Transverse colon (tissue), 4 donors: ENCODE data around the gene LYPD6B.

ENCODE experiments used
- EP300 ChIP-seq: sonication (generic); formaldehyde crosslinking; IDR thresholded peaks from one replicate; pipeline ENCODE4 v1.6.1; 2017; ENCODE audit warnings: antibody characterized with exemption, low read depth
- POLR2A ChIP-seq: fragments of 450-650 bp; IDR thresholded peaks from one replicate; pipeline ENCODE4 v1.6.1; 2016; ENCODE audit warnings: antibody characterized with exemption, mild to moderate bottlenecking, moderate library complexity
- POLR2AphosphoS5 ChIP-seq, 3 donors: sonication (generic); formaldehyde crosslinking; IDR thresholded peaks; one replicate each; pipeline ENCODE4 v1.6.1; 2016; ENCODE audit warnings: antibody characterized with exemption in 3 of 3
- TF ChIP-seq, protein P1 (sequence below), 5 experiments: fragments of 200-600 bp in 3 of 5; fragments of 450-650 bp in 2 of 5; sonication (generic) in 3 of 5; IDR thresholded peaks; 1 replicate in 2 of 5; 2 replicates in 3 of 5; pipeline ENCODE4 v1.5.1; 2016 to 2017; ENCODE audit warnings: antibody characterized with exemption in 5 of 5, inconsistent platforms in 3 of 5, mild to moderate bottlenecking in 2 of 5, moderate library complexity in 1 of 5

DNA sequence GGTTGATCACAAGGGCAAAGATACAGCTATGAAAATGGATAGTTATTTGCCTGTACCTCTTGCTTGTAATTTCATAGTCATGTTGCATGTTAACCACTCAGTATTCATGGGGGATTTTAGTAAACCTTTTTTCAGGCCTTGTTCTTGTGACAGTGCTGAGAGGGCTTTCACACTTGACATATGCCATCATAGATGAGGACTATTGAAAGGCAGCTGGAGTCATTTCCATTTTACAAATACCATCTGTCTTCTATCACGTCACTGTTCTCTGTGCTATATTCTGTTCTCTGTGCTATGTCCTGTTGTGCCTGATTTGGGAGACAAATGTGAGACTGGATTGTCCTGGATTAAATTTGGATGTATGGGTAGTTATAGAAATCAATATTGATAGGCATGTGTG, 131.7 kb downstream of the LYPD6B start:
- TF ChIP-seq, protein P1, sequence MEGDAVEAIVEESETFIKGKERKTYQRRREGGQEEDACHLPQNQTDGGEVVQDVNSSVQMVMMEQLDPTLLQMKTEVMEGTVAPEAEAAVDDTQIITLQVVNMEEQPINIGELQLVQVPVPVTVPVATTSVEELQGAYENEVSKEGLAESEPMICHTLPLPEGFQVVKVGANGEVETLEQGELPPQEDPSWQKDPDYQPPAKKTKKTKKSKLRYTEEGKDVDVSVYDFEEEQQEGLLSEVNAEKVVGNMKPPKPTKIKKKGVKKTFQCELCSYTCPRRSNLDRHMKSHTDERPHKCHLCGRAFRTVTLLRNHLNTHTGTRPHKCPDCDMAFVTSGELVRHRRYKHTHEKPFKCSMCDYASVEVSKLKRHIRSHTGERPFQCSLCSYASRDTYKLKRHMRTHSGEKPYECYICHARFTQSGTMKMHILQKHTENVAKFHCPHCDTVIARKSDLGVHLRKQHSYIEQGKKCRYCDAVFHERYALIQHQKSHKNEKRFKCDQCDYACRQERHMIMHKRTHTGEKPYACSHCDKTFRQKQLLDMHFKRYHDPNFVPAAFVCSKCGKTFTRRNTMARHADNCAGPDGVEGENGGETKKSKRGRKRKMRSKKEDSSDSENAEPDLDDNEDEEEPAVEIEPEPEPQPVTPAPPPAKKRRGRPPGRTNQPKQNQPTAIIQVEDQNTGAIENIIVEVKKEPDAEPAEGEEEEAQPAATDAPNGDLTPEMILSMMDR (IDR thresholded peaks at IDR 0.05) = no peak
- TF ChIP-seq POLR2A (no peak), POLR2AphosphoS5 (IDR thresholded peaks at IDR 0.05) (no peak), EP300 (no peak)
